ENCODE measurements around the gene SLC11A2. TPM values are rescaled to one million over a fixed set of nuclear protein-coding genes. Genes with fewer than 3 reads are reported as not detected.

Gene SLC11A2
- total and polyA plus RNA-seq, 2 experiments from 2014 or later = 18.7 to 22.8 TPM

- in situ Hi-C loops (cut with MboI) = no loop called here
- DNase-seq = no peak
- Histone ChIP-seq H3K4me2 (ENCODE audit: unreplicated experiment) (no peak overlapping the region), H3K36me3 (ENCODE audit: low read depth) (peaks cover 12% of the 10 kb centered on the region; the same call in 1 of the 2 replicates), H3K9me3 (ENCODE audit: low read depth) (no peaks in the 10 kb centered on the region), H3K27me3 (replicated peaks; ENCODE audit: insufficient read depth) (no peaks in the 10 kb centered on the region), H3K9me2 (ENCODE audit: insufficient read depth) (no peaks in the 10 kb centered on the region), H3K4me1 (ENCODE audit: insufficient read depth) (peaks cover 5% of the 10 kb centered on the region; the same call in 1 of the 2 replicates), H4K20me1 (ENCODE audit: insufficient read depth) (no peaks in the 10 kb centered on the region), H3K9ac (no peak overlapping the region), H3F3A (ENCODE audit: insufficient read depth) (peaks cover 14% of the 10 kb centered on the region; the same call in 1 of the 2 replicates), H3K79me2 (ENCODE audit: insufficient read depth) (no peaks in the 10 kb centered on the region), H3K4me3 (no peak overlapping the region), H3K27ac (no peak overlapping the region), H2AFZ (no peak overlapping the region)
- WGBS, 2 experiments (ENCODE audit: low coverage in 1 of 2, low lambda C conversion rate in 2 of 2, missing lambda C conversion rate in 2 of 2) = 95 to 96% methylated on average over 1 of the region's 1 CpG
- no peak for TF ChIP-seq EZH2 (IDR thresholded peaks at IDR 0.05; ENCODE audit: insufficient read depth, poor library complexity, severe bottlenecking)
- no peak for TF ChIP-seq EZH2phosphoT487 (IDR thresholded peaks at IDR 0.05; ENCODE audit: insufficient read depth, low read depth)
Observed at GRCh38 chr12:51001799-51002198, 24.4 kb downstream of the SLC11A2 start.

- peaks cover 5% of the 10 kb centered on the region; the same call in 1 of the 2 replicates for H3K4me1 ChIP-seq (ENCODE audit: insufficient read depth)
- no peaks in the 10 kb centered on the region for H3K27me3 ChIP-seq (replicated peaks; ENCODE audit: insufficient read depth)
- no peak overlapping the region for H3K4me3 ChIP-seq
- no peaks in the 10 kb centered on the region for H3K9me3 ChIP-seq (ENCODE audit: low read depth)
- no peak overlapping the region for H3K27ac ChIP-seq
- H3K9ac ChIP-seq = no peak overlapping the region
- in situ Hi-C loops (cut with MboI) = no loop called here
- peaks cover 14% of the 10 kb centered on the region; the same call in 1 of the 2 replicates for H3F3A ChIP-seq (ENCODE audit: insufficient read depth)
- H3K9me2 ChIP-seq (ENCODE audit: insufficient read depth) = no peaks in the 10 kb centered on the region
- H4K20me1 ChIP-seq (ENCODE audit: insufficient read depth) = no peaks in the 10 kb centered on the region
- no peaks in the 10 kb centered on the region for H3K79me2 ChIP-seq (ENCODE audit: insufficient read depth)
- WGBS, 2 experiments (ENCODE audit: low coverage in 1 of 2, low lambda C conversion rate in 2 of 2, missing lambda C conversion rate in 2 of 2) = 52 to 58% methylated on average over 7 of the region's 7 CpGs
- peak; percentile 72 for DNase-seq
- TF ChIP-seq EZH2phosphoT487 (IDR thresholded peaks at IDR 0.05; ENCODE audit: insufficient read depth, low read depth) (no peak), EZH2 (IDR thresholded peaks at IDR 0.05; ENCODE audit: insufficient read depth, poor library complexity, severe bottlenecking) (no peak)
- H3K36me3 ChIP-seq (ENCODE audit: low read depth) = peaks cover 16% of the 10 kb centered on the region; the same call in 1 of the 2 replicates
- H3K4me2 ChIP-seq (ENCODE audit: unreplicated experiment) = no peak overlapping the region
- H2AFZ ChIP-seq = no peak overlapping the region
Observed at GRCh38 chr12:51000245-51000644, 25.9 kb downstream of the SLC11A2 start.

GRCh38 chr12:50999093-50999492 is 27.1 kb downstream of the SLC11A2 start:
- Histone ChIP-seq H3F3A (ENCODE audit: insufficient read depth) (peaks cover 14% of the 10 kb centered on the region; the same call in 1 of the 2 replicates), H3K4me3 (no peak overlapping the region), H3K79me2 (ENCODE audit: insufficient read depth) (no peaks in the 10 kb centered on the region), H3K27me3 (replicated peaks; ENCODE audit: insufficient read depth) (no peaks in the 10 kb centered on the region), H4K20me1 (ENCODE audit: insufficient read depth) (no peaks in the 10 kb centered on the region), H3K27ac (no peak overlapping the region), H3K9me3 (ENCODE audit: low read depth) (no peaks in the 10 kb centered on the region), H2AFZ (no peak overlapping the region), H3K4me2 (ENCODE audit: unreplicated experiment) (no peak overlapping the region), H3K9ac (no peak overlapping the region), H3K36me3 (ENCODE audit: low read depth) (peaks cover 16% of the 10 kb centered on the region; the same call in 1 of the 2 replicates), H3K4me1 (ENCODE audit: insufficient read depth) (peaks cover 5% of the 10 kb centered on the region; the same call in 1 of the 2 replicates), H3K9me2 (ENCODE audit: insufficient read depth) (no peaks in the 10 kb centered on the region)
- DNase-seq = no peak
- TF ChIP-seq EZH2 (IDR thresholded peaks at IDR 0.05; ENCODE audit: insufficient read depth, poor library complexity, severe bottlenecking) (no peak), EZH2phosphoT487 (IDR thresholded peaks at IDR 0.05; ENCODE audit: insufficient read depth, low read depth) (no peak)
- 98% methylated on average over 4 of the region's 4 CpGs for WGBS, 2 experiments (ENCODE audit: low coverage in 1 of 2, low lambda C conversion rate in 2 of 2, missing lambda C conversion rate in 2 of 2)
- in situ Hi-C loops (cut with MboI) = no loop called here

- H3K9me3 ChIP-seq (ENCODE audit: low read depth) = no peaks in the 10 kb centered on the region
- DNase-seq = no peak
- 30 to 31% methylated on average over 2 of the region's 2 CpGs for WGBS, 2 experiments (ENCODE audit: low coverage in 1 of 2, low lambda C conversion rate in 2 of 2, missing lambda C conversion rate in 2 of 2)
- no peak overlapping the region for H3K4me3 ChIP-seq
- H3K9ac ChIP-seq = no peak overlapping the region
- H2AFZ ChIP-seq = no peak overlapping the region
- no peaks in the 10 kb centered on the region for H4K20me1 ChIP-seq (ENCODE audit: insufficient read depth)
- TF ChIP-seq EZH2 (IDR thresholded peaks at IDR 0.05; ENCODE audit: insufficient read depth, poor library complexity, severe bottlenecking) (no peak), EZH2phosphoT487 (IDR thresholded peaks at IDR 0.05; ENCODE audit: insufficient read depth, low read depth) (no peak)
- peaks cover 8% of the 10 kb centered on the region; the same call in 1 of the 2 replicates for H3K4me1 ChIP-seq (ENCODE audit: insufficient read depth)
- no peaks in the 10 kb centered on the region for H3K27me3 ChIP-seq (replicated peaks; ENCODE audit: insufficient read depth)
- H3K9me2 ChIP-seq (ENCODE audit: insufficient read depth) = no peaks in the 10 kb centered on the region
- no peak overlapping the region for H3K27ac ChIP-seq
- H3F3A ChIP-seq (ENCODE audit: insufficient read depth) = peaks cover 13% of the 10 kb centered on the region
- H3K36me3 ChIP-seq (ENCODE audit: low read depth) = peaks cover 14% of the 10 kb centered on the region; the same call in 1 of the 2 replicates
- no peak overlapping the region for H3K4me2 ChIP-seq (ENCODE audit: unreplicated experiment)
- in situ Hi-C loops (cut with MboI) = no loop called here
- H3K79me2 ChIP-seq (ENCODE audit: insufficient read depth) = no peaks in the 10 kb centered on the region
Observed at GRCh38 chr12:50992819-50993218, 33.4 kb downstream of the SLC11A2 start.
